Astrocyte of the spinal cord (primary cell): ENCODE measurements around the gene PCNT.

Experiments used
- DNase-seq: peaks from one replicate; pipeline ENCODE4 v3.0.0; 2011; ENCODE audit warnings: low read depth, low spot score
- H3K4me3 ChIP-seq: 2 replicates; pipeline ENCODE4 v1.5.1; 2011; ENCODE audit warnings: low read depth, mild to moderate bottlenecking, low read length, moderate library complexity
- CTCF ChIP-seq: IDR thresholded peaks from 2 replicates; pipeline ENCODE4 v1.5.1; 2012; ENCODE audit warnings: low read depth, mild to moderate bottlenecking, low read length, inconsistent platforms
- in situ Hi-C: cut with HindIII; loops from 2 replicates; pipeline ENCODE4 v1.10.0; 2017; ENCODE audit warnings: low sequenced_read_pairs

Gene PCNT

GRCh38 chr21:46385846-46386733, 62.1 kb downstream of the PCNT start:
- no peak for TF ChIP-seq CTCF
- no peak overlapping the region for H3K4me3 ChIP-seq
- DNase-seq = no peak
- in situ Hi-C loops = no loop called here

- H3K4me3 ChIP-seq = no peak overlapping the region
- DNase-seq = no peak
- in situ Hi-C loops = no loop called here
- TF ChIP-seq CTCF = no peak
Measured at GRCh38 chr21:46386734-46387088, 62.8 kb downstream of the PCNT start.

DNA sequence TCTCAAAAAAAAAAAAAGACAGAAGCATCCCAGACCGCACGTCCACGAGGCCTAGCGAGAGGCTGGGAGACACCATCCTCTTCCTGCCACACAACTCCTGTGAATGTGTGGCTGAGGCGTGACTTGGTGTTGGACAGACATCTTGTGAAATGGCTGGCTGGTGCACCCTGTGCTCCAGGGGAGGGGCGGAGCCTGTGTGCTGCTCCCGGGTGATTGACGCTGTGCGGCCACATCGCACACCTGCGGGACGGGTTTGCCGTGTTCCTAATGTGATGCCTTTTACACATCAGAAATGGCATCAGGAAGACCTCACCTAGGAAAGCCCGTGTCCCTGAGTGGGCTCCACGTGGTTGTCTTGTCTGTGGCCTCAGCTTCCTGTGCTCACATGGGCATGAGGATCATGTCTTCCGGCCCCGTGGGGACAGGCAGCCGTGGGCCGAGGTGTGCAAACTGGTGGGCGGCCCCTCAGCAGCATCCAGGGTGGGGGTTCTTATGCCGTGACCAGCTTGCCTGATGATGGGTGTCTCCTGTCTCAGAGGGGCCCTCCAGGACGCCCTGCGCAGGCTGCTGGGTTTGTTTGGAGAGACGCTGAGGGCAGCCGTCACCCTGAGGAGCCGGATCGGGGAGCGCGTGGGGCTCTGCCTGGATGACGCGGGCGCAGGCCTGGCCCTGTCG, 64.4 kb downstream of the PCNT start:
- H3K4me3 ChIP-seq = no peak overlapping the region
- no peak for DNase-seq
- TF ChIP-seq CTCF = no peak
- in situ Hi-C loops = no loop called here

- no peak for DNase-seq
- TF ChIP-seq CTCF = no peak
- H3K4me3 ChIP-seq = no peak overlapping the region
- in situ Hi-C loops = no loop called here
Measured at GRCh38 chr21:46388896-46389295, 64.9 kb downstream of the PCNT start.

DNA sequence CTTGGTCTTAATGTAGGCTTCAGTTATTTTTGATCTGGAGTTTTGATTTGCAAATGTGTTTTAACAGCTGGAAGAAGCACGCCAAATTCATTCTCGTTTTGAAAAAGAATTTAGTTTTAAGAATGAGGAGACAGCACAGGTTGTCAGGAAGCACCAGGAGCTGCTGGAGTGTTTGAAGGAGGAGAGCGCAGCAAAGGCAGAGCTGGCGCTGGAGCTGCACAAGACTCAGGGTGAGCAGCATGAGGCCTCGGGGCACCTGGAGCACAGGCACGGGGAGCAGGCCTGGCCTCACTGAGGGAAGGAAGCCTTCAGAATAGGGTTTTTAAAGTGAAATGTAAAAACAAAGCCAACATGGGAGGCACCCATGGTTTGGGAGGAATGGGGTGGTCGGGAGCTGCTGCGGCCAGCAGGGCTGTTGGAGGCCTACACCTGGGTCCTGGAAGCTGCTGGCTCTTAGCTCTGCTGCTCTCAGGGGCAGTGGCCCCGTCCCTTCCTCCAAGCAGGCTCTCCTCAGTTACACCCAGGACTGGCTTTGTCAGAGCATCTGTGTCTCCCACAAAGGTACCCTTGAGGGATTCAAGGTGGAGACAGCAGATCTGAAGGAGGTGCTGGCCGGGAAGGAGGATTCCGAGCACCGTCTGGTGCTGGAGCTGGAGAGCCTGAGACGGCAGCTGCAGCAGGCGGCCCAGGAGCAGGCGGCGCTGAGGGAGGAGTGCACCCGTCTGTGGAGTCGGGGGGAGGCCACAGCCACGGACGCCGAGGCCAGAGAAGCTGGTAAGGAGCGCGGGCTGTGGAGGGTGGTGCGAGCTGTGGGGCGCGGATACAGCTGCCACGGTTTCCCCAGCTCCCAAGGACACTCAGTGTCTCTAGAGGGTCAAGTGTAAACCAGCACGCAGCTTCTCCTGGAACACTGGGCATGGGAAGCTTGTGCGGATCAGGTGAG, 66.9 kb downstream of the PCNT start:
- in situ Hi-C loops = no loop called here
- TF ChIP-seq CTCF = no peak
- H3K4me3 ChIP-seq = no peak overlapping the region
- DNase-seq = no peak

- H3K4me3 ChIP-seq = no peak overlapping the region
- no peak for TF ChIP-seq CTCF
- in situ Hi-C loops = no loop called here
- DNase-seq = no peak
Measured at GRCh38 chr21:46391773-46392172, 67.8 kb downstream of the PCNT start.
